ENCODE data around the gene GLTPD2.

The GLTPD2 gene

GRCh38 chr17:4788807-4789700 is at the start of gene GLTPD2:
GLTPD2 (plus strand) TSS chr17:4788964; CDS start chr17:4789012, 48 bp downstream.
- DNase-seq (ENCODE audit: low read depth, low spot score) = no peak

DNA sequence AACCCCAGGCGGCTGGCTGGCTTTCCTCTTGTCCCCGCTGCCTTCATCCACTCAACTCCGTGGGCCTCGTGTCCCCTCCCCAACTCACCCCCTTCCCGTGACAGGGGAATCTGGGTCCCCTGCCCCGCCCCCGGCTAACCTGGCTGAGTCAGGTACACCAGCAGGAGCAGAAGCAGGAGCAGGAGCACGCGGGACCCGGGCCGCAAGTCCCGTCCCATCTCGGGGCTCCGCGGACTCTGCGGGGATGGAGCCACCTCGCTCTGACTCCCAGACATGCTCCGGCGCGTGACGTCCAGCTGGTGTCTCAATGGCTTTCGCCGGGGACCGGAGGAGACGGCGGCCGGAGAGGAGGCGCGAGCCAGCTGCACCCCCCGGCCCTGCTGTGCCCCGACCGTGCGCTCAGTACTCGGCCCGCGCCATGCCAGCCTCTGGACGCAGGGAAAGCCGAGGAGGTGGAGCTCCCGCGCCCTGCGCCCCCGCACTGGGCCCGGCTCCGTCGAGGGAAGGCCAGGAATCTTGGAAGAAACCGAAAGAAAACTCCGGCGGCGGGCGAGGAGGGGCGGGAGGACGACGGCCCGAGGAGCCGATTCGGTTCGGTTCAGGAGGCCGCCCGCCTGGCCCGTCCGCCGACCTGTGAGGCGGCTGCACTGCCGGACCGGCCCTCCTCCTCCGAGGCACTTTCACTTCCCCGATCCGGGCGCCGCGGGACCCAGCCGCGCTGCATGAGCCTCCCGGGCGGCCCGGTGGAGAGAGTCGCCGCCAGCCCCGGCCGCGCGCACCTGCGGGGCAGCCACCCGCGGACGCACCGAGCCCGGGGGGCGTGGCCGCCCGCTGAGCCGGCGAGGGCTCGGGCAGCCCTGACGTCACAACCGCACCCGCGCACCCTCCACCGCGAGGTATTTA is 49.4 kb upstream of the GLTPD2 start, which contains the start of the genes CXCL16 and ZMYND15:
CXCL16 (minus strand) TSS at position 807 of the 903 bp plus-strand sequence; CDS start at position 218, 589 bp downstream.
ZMYND15 (plus strand) TSS at position 712 of the 903 bp plus-strand sequence. CDS start 716 bp downstream, outside the sequence.
- DNase-seq (ENCODE audit: low read depth, low spot score) = no peak

GRCh38 chr17:4740025-4740351 is 48.8 kb upstream of the GLTPD2 start:
- DNase-seq (ENCODE audit: low read depth, low spot score) = no peak

- DNase-seq (ENCODE audit: low read depth, low spot score) = no peak
Measured at GRCh38 chr17:4740584-4740983, 48.2 kb upstream of the GLTPD2 start.

DNA sequence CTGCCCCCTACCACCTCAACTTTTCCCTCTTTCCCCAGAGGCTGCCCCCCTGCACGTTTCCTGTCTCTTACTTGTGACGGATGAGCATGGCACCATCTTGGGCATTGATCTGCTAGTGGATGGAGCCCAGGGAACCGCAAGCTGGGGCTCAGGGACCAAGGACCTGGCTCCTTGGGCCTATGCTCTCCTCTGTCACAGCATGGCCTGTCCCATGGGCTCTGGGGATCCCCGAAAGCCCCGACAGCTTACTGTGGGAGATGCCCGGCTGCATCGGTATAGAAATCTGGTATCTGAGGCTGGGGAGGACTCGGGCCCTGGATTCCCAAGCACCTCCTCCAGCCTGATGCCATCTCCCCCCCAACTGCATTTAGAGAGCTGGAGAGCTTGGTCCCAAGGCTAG is 47.2 kb upstream of the GLTPD2 start:
- no peak for DNase-seq (ENCODE audit: low read depth, low spot score)

DNA sequence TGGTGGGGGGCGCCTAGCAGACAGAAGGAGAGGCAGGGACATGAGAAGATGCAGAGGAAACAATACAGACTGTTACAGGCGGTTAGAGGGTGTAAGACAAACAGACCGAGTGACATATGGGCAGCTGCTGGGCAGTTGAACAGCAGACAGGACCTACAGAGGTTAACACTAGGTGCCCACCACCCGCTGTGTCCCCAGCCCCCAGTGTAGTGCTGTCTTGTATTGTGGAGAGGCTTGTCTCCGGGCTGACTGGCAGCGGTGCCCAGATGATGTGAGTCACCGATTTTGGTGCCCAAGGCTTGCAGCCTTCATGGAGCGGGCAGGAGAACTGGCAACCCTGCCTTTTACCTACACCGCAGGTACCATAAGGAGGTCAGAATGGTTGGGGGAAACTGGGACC is 46.6 kb upstream of the GLTPD2 start:
- DNase-seq (ENCODE audit: low read depth, low spot score) = no peak

GRCh38 chr17:4742629-4743028 is 46.1 kb upstream of the GLTPD2 start:
- no peak for DNase-seq (ENCODE audit: low read depth, low spot score)

DNA sequence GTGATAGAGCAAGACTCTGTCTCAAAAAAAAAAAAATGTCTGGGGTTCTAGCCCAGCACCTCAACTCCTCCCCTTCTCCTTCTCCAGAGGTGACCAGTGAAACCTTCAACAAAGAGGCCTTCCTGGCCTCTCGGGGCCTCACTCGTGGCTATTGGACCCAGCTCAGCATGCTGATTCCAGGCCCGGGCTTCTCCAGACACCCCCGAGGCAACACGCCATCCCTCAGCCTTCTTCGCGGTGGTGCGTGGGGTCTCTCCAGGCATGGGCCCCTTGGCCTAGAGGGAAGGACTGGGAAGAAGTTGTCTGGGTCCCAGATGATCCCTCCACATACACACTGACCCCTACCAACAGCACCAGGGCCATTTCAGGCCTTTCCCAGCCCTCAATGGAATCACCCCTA is 45.5 kb upstream of the GLTPD2 start:
- no peak for DNase-seq (ENCODE audit: low read depth, low spot score)

- DNase-seq (ENCODE audit: low read depth, low spot score) = no peak
Measured at GRCh38 chr17:4743898-4744297, 44.9 kb upstream of the GLTPD2 start.

GRCh38 chr17:4744999-4745969 is 43.5 kb upstream of the GLTPD2 start:
- DNase-seq (ENCODE audit: low read depth, low spot score) = no peak

GRCh38 chr17:4747847-4748246 is 40.9 kb upstream of the GLTPD2 start:
- no peak for DNase-seq (ENCODE audit: low read depth, low spot score)

- DNase-seq (ENCODE audit: low read depth, low spot score) = no peak
Measured at GRCh38 chr17:4748686-4749085, 40.1 kb upstream of the GLTPD2 start.

- no peak for DNase-seq (ENCODE audit: low read depth, low spot score)
Measured at GRCh38 chr17:4750606-4751005, 38.2 kb upstream of the GLTPD2 start.

DNA sequence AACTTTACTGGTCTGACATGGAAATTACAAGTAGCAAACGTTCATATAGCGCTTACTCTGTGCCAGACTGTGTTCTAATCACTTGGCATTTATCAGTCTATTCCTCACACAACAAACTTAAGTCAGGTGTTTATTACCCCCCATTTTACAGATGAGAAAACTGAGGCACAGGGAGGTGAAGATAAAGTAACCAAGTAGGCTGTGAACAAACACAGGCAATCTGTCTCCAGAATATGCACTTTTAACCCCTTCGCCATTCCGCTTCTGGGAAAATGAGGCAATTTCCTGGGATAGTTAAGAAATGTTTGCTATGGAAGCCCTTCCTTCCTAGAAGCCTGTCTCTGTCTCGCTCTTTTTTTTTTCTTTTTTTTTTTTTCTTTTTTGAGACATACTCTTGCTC is 36.8 kb upstream of the GLTPD2 start:
- no peak for DNase-seq (ENCODE audit: low read depth, low spot score)

DNA sequence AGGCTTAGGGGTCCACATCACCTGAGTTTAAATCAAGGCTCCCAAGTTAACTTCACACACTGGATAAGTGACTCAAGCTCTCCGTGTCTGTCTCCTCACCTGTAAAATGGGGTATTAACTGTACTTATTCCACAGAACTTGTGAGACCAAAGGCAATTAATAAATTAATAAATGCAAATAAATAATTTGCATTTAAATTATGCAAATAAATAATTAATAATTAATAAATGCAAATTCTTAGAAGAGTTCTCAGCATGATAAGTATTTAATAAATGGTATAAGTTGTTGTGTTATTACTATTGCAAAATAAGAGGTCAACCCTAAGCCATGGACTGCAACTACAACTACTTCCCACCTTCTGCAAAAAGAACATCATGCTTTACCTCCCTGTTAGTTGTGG is 35.4 kb upstream of the GLTPD2 start:
- DNase-seq (ENCODE audit: low read depth, low spot score) = no peak

DNA sequence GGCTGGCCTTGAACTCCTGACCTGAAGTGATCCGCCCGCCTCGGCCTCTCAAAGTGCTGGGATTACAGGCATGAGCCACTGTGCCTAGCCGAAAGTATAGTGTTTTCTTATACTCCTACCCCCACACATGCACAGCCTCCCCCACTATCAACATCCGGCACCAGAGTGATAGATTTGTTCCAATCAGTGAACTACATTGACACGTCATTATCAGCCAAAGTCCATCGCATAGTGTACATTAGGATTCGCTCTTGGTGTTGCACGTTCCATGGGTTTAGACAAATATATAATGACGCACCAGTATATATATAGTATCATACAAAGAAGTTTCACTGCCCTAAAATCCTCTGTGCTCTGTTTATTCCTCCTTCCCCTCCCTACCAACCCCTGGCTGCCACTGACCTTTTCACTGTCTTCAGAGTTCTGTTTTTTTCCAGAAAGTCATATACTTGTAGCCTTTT is 29.0 kb upstream of the GLTPD2 start:
- DNase-seq (ENCODE audit: low read depth, low spot score) = no peak

DNA sequence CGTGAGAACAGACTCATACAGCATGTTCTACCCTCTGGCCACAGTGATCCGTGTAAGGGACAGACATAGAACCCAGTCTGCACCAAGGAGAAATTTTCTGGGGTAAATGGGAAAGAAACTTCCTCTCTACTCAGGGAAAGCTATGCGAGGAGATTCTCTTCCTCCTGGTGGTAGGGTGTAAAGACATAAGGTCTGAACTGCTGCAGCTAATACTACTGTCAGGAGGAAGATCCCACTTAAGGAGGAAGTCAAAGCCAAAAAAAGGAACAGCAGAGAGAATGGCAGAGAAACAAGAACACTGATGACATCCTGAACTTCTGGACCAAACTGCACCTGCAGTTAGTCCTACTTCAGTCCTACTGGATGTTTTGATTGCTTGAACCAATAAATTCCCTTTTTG is 24.2 kb upstream of the GLTPD2 start:
- no peak for DNase-seq (ENCODE audit: low read depth, low spot score)

GRCh38 chr17:4766201-4766600 is 22.6 kb upstream of the GLTPD2 start:
- DNase-seq (ENCODE audit: low read depth, low spot score) = no peak

- no peak for DNase-seq (ENCODE audit: low read depth, low spot score)
Measured at GRCh38 chr17:4766723-4767122, 22.0 kb upstream of the GLTPD2 start.

DNA sequence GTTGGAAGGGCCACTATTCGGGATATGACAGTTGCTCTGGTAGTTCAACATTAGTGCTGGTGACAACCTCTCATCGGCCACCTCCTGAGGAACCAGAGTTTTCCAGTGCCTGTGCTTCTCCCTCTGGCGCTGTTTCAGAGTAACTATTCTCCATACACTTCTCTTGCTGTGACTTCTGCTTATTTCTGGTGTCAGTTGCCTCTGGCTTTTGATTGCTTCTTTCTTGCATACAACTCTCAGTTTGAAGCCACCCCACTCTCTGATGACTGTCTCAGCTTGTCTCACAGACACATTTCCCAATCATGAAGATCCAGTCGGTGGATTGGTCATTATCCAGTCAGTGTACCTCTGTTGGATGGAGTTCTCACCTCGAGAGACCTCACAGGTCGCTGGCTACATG is 20.5 kb upstream of the GLTPD2 start:
- DNase-seq (ENCODE audit: low read depth, low spot score) = no peak

DNA sequence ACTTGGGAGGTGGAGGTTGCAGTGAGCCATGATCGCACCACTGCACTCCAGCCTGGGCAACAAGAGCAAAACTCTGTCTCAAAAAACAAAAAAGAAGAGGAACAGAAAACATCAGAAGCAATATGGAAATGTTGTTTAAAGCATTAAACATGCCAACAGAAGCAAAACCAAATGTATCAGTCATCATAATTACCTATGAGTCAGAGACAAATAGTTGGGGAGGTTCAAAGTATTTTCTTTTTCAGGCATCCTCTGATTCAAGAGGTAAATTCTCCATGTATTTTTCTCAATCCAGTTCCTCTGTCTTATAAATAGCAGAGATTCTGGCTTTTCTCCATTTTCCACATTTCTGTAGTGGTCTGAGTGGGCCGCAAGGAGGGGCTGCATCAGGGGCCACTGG is 19.1 kb upstream of the GLTPD2 start:
- DNase-seq (ENCODE audit: low read depth, low spot score) = no peak

All from brain pericyte (primary cell).